Activated CD4-positive, alpha-beta T cell treated with anti-CD3 and anti-CD28 coated beads, Interleukin-10, Interleukin-2, amounts not matched to agents 100 ng/mL and 50 ng/mL, durations not matched to agents 16 hours and 8 hours (primary cell): ENCODE data around the gene DOCK4.

Experiments used
- DNase-seq: peaks from one replicate; pipeline ENCODE4 v3.0.0-alpha.2; 2020

The DOCK4 gene

DNA sequence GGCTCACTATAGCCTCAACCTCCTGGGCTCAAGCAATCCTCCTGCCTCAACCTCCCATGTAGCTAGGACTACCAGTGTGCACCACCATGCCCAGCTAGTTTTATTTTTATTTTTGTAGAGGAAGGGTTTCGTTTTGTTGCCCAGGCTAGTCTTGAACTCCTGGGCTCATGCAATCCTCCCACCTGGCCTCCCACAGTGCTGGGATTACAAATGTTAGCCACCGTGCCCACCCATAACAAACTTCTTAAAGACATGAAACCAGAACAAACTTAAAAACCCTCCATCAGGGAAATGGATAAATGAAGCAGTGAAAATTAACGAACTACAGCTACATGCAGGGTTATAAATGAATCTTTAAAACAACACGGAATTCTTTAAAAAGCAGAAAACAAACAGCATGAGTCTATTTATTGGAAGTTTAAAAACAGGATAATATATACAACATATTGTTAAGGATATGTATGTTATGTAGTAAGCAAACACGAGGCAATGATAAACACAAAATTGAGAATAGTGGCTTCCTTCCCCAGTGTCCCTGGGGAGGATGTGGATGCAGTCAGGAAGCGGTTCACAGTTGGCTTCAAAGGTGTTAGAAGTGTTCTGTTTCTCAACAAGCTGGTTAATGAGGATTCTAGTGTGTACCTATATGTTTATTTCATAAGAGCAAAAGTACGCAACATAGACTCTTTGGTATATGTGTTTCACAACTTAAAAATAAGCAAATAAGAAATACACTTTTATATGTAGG, 515.7 kb downstream of the DOCK4 start:
- no peak for DNase-seq

DNA sequence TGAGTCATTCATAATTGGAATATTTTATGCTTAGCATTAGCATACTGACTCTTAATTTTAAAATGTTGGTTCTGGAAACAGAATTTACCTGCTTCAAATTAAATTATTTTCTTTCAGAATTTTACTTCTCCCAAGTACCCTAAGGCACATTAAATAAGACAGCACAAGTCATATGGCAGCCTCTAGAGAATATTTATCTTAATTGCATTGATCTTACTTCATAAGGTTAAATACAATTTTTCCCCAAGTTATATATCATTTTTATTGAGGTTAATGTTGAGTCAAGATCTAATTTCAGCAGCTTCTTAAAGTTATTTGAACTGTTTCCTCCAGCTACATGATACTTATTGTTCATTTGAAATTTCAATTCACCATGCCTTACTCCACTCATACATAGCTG, 520.9 kb downstream of the DOCK4 start:
- no peak for DNase-seq

DNA sequence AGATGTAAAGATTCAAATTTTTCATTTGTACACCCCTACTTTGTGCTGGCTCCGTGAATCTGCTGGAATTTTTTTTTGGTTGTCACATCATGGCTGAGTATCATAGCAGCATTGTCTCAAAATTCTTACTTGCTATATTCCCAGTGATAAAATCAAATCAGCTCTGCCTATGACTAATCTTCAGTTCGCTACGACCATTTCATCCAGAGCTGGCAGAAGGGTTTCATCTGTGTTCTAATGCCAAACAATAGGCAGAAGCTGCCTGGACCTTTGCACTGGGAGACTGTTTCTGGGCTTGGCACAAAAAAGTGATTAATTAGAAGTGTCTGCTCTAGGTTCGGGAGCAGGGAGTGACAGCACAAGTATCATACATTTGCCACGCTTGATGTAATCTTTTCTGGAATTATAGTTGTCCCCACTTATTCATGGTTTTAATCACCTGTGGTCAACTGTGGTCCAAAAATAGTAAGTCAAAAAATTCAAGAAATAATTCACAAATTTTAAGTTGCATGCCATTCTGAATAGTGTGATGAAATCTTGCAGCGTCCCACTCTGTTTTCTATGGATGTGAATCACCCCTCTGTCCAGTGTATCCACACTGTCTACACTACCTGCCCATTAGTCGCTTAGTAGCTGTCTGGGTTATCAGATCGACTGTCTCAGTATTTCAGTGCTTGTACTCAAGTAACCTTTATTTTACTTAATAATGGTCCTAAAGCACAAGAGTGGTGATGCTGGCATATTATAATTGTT, 523.4 kb downstream of the DOCK4 start:
- DNase-seq: no peak

DNA sequence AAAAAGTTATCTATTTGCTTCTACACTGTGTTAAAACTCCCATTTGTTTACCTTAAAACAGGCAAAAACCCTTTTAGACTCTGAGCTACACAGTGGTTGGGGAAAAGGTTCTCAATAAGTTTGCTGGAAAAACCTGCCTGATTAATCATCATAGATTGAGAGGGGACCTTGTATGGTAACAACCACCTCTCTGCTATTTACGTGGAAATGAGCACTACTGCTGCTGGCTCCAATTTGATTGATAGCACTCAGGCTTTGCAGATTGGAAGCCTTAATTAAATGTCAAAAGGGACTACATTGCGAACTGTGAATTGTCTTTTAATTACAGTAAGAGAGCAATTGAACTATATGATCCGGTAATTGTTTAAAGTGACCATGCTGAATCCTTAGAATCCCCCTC, 525.0 kb downstream of the DOCK4 start:
- no peak for DNase-seq

DNA sequence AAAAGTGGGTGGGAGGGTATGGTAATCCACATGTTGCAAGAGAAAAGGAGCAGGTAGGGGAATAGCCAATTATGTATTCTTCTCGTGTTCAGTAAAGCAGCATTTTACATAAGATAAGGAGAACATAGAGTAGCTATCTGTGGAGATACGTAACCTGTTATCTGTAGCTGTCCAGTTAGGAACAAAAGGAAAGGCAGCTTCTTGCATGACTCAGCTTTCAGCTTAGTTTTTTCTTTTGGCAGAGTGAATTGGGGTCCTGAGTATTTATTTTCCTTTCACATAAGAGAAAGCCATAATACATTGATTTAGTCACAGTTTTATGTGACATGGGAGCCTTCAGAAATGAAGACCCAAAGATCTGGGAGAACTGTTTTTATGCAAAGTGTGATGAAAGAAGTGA, 527.2 kb downstream of the DOCK4 start:
- DNase-seq: no peak

DNA sequence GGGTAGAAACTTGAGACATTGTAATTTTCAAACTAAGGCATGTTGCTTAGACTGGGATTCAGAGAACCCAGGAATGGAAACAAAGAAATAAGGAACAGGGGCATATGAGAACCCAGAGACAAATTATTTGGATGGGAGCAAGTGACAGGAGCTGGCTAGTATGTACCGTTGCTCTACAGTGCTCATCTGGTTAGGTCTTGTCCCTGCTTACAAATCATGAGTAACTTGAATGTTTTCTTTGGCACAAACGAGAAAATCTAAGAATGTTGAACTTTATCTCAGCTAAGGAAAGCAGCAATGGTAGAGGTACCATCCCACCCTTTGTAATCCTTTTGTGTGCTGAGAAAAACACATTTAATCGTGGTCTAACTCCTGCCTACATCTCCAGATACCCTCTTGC, 527.9 kb downstream of the DOCK4 start:
- no peak for DNase-seq

DNA sequence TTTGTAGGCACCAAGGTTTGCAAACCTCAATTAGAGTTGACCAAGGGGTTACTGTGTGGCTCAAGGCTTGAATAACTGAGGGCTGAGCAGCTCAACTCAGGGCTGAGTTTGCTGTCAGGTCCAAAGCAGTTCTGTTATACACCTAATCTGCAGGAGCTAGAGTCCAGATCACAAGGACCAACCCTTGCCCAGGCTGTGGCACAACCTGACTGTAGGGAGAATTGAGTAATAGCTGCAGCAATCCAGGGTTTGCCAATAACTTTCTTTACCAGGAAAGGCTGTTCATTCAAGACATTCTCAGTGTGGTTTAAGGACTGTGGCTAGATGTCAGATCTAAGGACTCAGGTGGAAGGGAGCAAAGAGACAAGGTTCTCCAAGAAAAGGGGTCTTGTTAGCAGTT, 528.4 kb downstream of the DOCK4 start:
- no peak for DNase-seq

DNA sequence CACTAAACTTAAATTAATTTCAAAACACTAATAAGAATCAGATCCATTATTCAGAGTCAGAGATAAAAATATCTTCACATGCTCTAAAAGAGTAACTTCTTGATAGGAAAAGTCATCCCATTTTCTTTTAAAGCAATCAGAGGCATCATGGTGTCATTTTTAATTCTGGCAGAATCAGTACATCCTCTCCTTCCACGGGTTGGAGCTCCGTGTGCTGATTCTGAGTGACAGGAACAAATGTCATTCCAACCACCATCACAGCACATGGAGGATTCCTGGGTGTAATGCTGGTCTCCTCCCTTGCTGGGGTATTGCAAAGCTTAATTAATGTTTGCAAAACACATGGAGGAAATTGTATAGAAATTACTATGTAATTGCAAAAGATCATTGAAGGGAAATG, 529.4 kb downstream of the DOCK4 start:
- DNase-seq: no peak
